SIG-M5 treated with dmso at 0.1 percent for 504 hours (cell line): ENCODE measurements around the gene TNRC6C.
A peak's percentile ranks its signal among the peaks of the same experiment; 100 is the strongest.
"Not testable (repeated sequence)": the region's sequence is repeated elsewhere in the genome, so short reads cannot be mapped to it uniquely, and the experiment has no call there.

Experiments
- DNase-seq: peaks from one replicate; lab custom pipeline; 2025; ENCODE audit not compliant: unreplicated experiment; lab: John Stamatoyannopoulos, UW

Gene TNRC6C

GRCh38 chr17:78133971-78134898 is 175.7 kb downstream of the TNRC6C start:
- peak; percentile 56 for DNase-seq

DNA sequence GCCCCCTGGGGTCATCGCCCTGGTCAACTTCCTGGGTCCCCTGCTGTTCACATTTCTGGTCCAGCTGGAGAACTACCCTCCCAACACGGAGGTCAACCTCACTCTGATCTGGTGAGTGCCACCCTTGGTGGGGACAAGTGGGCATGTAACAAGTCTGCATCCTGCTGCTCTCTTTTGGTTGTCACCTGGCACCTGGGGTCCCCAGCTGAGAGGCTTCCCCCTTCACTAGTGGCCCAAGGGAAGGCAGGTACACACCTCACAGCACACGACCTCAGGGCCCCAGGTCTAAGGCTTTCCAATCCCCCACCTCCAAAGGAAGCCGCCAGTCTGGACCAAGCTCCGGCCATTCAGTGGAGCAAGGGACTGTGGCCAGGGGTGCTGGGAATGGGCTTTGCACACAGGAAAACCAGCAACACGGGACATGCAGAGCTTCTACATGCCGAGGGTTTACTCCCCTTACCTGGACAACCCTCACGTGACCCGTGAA is 176.4 kb downstream of the TNRC6C start:
- DNase-seq: no peak

DNA sequence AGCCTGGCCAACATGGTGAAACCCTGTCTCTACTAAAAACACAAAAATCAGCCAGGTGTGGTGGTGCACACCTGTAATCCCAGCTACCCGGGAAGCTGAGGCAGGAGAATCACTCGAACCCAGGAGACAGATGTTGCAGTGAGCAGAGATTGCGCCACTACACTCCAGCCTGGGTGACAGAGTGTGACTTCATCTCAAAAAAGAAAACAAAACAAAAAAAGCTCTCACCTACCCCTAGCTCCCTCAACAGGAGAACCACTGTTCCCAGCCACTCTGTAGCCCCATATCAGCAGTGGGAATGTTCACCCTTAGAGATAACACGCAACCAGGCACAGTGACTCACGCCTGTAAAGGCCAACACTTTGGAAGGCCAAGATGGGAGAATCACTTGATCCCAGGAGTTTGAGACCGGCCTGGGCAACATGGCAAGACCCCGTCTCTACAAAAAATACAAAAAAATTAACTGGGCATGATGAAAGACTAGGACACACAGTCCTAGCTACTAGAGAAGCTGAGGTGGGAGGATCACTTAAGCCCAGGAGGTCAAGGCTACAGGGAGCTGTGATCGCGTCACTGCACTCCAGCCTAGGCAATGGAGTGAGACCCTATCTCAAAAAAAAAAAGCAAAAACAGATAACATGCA is 177.5 kb downstream of the TNRC6C start:
- no peak for DNase-seq

DNA sequence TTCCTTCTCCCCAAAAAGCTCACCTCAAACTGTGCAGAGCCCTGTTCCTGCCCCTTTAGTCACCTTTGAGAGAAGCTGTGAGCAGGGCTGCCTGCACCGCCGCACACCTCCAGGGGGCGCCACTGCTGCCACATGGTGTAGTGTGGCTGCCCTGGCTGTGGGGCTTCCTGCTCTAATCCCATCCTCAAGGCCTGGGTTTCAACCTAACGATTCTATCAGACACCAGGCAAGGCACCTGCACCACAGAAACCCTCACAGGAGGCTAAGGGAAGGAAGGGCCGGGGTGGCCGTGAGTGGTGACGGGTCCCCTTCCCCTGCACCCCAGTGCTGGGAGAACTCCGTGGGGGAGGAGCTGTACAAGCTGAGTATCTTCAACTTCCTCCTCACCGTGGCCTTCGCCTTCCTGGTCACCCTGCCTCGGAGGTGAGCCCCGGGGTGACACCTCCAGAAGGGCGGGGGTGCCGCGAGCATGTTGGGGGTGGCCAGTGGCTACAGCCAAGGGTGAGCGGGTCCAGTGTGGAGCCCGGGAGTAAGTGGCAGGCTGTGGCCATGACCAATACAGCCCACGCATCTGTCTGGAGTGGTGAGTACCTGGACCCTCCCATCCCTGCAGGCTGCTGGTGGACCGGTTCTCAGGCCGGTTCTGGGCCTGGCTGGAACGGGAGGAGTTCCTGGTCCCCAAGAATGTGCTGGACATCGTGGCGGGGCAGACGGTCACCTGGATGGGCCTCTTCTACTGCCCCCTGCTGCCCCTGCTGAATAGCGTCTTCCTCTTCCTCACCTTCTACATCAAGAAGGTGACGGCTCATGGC is 179.1 kb downstream of the TNRC6C start:
- peak; percentile 36 for DNase-seq

DNA sequence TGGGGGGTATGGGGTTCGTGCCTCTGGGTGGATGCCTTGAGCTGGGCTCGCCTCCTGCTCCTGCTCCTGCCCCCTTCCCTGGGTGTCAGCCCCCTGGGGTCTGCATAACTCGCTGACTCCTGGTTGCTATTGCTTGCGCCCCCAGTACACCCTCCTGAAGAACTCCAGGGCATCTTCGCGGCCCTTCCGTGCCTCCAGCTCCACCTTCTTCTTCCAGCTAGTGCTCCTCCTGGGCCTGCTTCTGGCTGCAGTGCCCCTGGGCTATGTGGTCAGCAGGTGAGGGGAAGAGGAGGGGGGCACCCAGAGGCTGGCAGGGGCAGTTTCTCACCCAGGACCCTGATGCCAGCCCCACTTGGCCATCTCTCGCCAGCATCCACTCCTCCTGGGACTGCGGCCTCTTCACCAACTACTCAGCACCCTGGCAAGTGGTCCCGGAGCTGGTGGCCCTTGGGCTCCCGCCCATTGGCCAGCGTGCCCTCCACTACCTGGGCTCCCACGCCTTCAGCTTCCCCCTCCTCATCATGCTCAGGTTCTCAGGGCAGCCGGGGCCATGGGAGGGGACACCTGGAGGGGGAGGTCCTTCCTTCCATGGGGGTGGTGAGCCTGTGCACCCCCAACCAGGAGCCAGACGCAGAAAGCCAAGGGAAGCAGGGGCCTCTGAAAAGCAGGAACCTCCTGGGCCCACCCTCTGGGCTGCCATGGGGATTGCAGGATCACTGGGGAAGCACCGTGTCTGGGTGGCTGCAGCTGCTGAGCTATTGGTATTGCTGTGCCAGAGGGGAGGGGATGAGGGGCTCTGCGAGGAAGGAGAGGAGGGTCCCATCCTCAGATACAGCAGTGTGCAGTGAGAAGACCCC is 179.9 kb downstream of the TNRC6C start:
- no peak for DNase-seq

DNA sequence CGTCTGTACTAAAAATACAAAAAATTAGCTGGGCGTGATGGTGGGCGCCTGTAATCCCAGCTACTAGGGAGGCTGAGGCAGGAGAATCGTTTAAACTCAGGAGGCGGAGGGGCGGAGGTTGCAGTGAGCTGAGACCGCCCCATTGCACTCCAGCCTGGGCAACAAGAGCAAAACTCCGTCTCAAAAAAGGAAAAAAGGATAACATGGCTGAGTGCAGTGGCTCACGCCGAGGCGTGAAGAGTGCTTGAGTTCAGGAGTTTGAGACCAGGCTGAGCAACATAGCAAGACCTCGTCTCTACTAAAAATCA is 181.3 kb downstream of the TNRC6C start:
- not testable (repeated sequence) for DNase-seq

DNA sequence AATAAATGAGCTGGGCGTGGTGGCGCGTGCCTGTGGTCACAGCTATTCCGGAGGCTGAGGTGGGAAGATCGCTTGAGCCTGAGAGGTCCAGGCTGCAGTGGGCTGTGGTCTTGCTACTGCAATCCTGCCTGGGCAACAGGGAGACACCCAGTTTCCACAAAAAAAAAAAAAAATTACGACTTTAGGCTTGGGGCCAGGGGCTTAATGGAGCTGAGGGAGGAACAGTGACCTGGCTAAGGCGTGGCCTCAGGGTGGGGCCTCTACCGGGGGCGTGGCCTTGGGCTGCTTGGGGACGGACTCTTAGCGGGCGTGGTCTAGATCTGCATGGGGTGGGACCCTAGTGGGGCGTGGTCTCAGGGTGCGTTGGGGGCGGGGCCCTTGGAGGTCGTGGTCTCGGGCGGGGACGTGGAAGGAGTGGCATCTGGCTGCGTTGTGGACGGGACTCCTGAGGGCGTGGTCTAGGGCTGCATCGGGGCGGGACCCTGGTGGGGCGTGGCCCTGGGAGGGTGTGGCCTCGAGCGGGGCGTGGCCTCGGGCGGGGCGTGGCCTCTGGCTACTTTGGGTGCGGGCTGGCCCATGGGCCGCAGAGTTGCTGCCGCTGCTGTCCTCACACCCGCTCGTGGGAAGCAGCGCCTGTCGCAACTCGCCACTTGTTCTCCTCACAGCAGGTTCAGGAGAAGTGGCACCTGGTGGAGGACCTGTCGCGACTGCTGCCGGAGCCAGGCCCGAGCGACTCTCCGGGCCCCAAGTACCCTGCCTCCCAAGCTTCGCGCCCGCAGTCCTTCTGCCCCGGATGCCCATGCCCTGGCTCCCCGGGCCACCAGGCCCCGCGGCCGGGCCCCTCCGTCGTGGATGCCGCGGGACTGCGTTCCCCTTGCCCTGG is 181.9 kb downstream of the TNRC6C start:
- peak; percentile 99 for DNase-seq

- DNase-seq: no peak
Measured at GRCh38 chr17:78141437-78142118, 183.1 kb downstream of the TNRC6C start.

DNA sequence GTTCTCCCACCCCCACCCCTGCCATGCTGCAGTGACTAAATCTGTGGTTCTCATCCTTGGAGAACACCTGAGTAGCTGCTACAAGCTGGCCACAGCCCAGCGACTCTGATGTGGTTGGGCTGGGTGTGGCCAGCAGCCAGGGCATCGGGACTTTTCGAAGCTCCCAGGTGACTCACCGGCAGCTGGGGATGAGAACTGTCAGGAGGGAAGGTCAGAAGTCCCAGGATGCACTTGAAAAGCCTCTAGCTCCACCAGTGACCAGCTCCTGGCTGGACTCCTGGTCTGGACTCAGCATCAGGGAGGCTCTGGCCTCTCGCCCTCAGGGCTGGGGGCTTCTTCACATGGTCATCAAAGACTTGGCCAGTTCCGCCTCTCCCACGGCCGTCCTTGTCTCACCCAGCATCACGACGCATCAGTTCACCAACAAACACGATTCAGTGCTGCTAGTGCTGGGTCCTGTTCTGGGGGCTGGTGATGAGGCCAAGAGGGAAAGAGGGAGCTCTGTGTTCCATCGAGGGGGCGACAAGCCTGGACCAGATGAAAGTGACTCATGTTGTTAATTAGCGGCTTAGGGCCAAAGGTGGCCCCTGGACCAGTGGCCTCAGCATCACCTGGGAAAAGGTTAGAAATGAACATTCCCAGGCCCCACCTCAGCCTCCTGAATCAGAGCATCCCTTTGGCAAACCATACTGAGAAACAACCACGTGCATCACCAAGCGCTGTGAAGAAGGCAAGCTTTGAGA is 183.8 kb downstream of the TNRC6C start:
- DNase-seq: no peak

- no peak for DNase-seq
Measured at GRCh38 chr17:78143214-78144146, 185.0 kb downstream of the TNRC6C start.

GRCh38 chr17:78144147-78144719 is 185.7 kb downstream of the TNRC6C start:
- peak; percentile 91 for DNase-seq

DNA sequence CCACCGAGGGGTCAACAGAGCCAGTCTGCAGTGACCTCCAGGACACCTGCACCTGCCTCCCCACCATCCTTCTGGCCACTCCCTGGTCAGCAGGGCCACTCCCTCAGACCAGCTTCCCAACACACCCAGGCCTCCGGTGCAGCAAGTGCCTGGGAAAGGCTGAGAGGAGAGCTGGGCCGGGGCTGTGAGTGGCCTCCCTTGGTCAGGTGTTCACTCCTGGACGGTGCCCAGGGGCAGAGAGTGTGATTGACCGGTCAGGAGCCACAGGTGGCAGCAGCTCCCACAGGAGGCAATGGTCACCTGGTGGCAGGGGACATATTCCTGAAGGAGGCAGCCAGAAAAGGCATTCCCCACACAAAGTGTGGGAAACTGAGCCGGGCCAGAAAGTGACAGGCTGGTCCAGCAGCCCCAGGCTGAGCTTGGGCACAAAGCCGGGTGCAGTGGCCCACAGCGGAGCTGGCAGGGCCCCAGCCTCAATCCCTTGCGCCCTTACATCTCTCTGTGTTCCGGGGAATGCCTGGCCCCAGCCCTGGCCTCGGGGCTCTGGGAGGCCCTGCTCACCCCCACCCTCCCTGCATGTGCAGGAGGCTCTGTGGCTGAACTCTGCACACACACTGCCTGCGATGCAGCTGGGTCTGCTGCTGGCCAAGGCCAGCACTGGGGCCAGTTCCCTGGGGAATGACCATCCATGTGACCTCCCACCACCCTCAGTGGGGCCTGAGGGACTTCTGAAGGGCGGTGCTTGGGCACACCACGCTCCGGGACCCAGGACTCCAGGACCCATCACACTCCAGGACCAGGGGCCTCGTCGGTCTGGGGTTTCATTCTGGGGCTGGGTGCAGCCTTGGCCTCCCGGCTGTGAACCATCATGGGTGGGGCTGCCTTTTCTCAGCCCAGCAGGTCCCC is 186.5 kb downstream of the TNRC6C start:
- DNase-seq: no peak

DNA sequence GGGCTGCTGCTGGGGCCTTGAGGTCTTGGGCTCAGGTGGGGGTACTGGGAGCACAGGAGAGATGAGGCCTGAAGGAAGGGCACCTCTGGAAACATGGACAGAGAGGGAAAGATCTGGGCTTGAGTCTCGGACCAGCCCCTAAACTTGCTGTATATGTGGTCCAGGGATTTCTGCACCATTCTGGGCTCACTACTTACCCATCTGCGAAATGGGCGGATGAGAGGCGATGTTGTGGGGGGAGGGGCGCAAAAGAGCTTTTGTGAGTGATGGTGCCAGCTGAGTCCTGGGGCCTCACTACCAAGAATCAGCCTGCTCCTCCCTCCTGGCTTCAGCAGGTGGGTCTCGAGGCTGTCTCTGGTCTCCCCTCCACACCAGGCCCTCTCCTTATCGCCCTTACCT is 188.0 kb downstream of the TNRC6C start:
- no peak for DNase-seq

GRCh38 chr17:78146881-78147280 is 188.4 kb downstream of the TNRC6C start:
- DNase-seq: no peak

DNA sequence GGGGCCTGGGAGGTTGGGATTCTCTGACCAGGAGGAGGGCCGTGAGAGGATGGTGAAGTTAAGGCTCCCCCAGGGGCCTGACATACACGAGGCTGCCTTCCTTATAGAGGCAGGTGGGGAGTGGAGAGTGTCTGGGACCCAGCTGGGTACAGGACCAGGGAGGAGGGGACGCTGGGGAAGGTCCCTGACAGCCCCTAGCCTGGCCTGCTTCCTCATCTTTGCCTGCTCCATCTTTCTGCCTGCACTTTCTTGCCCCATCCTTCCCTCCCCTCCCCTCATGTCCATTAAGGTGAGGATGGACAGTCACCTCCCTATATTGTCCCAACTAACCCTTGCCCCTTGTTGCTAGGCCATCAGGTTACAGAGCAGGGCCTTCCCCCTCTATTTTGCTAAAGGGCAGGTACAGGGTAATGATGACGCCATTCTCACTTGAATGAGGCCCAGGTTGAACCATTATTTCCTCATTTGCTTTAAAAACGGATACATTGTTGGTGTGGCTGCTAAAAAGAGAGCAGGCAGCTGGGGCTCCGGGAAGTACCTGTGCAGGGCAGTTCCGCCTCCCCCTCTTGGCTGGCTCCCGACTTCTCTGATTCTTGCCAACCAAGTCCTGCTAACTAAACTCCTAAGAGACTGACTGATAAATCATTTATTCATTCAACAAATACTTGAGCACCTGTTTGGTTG is 189.0 kb downstream of the TNRC6C start:
- DNase-seq: no peak
